HepG2 (cell line): ENCODE data around the gene C11orf68. TPM values are rescaled to one million over a fixed set of nuclear protein-coding genes. Genes with fewer than 3 reads are reported as not detected.

ENCODE experiments used
- ATF7 ChIP-seq, 2 experiments: fragments of 450-650 bp in 1 of 2; sonication (generic) in 1 of 2; formaldehyde crosslinking in 1 of 2; IDR thresholded peaks; 2 replicates each; pipeline versions ENCODE4 v1.4.0 to v1.6.1; 2016 to 2020; ENCODE audit warnings: antibody characterized with exemption in 1 of 2, mild to moderate bottlenecking in 1 of 2, missing genetic modification reagents in 1 of 2
- BHLHE40 ChIP-seq: IDR thresholded peaks from 2 replicates; pipeline ENCODE4 v1.6.1; 2011; ENCODE audit warnings: low read length, improper control_type of control experiment
- CREM ChIP-seq, 2 experiments: sonication (generic) in 1 of 2; formaldehyde crosslinking in 1 of 2; IDR thresholded peaks; 2 replicates each; pipeline versions ENCODE4 v1.4.0 to v1.6.1; 2016 to 2020; ENCODE audit warnings: antibody characterized with exemption in 1 of 2, mild to moderate bottlenecking in 1 of 2, missing genetic modification reagents in 1 of 2
- GABPB1 ChIP-seq: IDR thresholded peaks from 2 replicates; pipeline ENCODE4 v1.6.1; 2016; ENCODE audit warnings: mild to moderate bottlenecking, missing genetic modification reagents, moderate library complexity, missing compliant biosample characterization
- GLI4 ChIP-seq: sonication (generic); formaldehyde crosslinking; IDR thresholded peaks from 2 replicates; pipeline ENCODE4 v1.5.1; 2020; ENCODE audit warnings: missing genetic modification reagents, mild to moderate bottlenecking, moderate library complexity, borderline replicate concordance
- HOXA9 ChIP-seq: sonication (generic); formaldehyde crosslinking; IDR thresholded peaks from 2 replicates; pipeline ENCODE4 v1.8.1; 2022; ENCODE audit warnings: missing genetic modification reagents, mild to moderate bottlenecking, moderate library complexity, borderline replicate concordance
- IRX3 ChIP-seq: sonication (generic); formaldehyde crosslinking; IDR thresholded peaks from 2 replicates; pipeline ENCODE4 v1.8.1; 2023; ENCODE audit warnings: mild to moderate bottlenecking, low read depth, missing genetic modification reagents, borderline replicate concordance
- NCOR1 ChIP-seq: fragments of 200-600 bp; sonication (generic); IDR thresholded peaks from 2 replicates; pipeline ENCODE4 v1.7.0; 2017; ENCODE audit warnings: antibody characterized with exemption, low read length, borderline replicate concordance
- PRDM4 ChIP-seq: sonication (generic); formaldehyde crosslinking; IDR thresholded peaks from 2 replicates; pipeline ENCODE4 v1.9.0; 2021; ENCODE audit warnings: missing genetic modification reagents, borderline replicate concordance
- REPIN1 ChIP-seq: sonication (generic); formaldehyde crosslinking; IDR thresholded peaks from 2 replicates; pipeline ENCODE4 v1.8.0; 2022; ENCODE audit warnings: missing genetic modification reagents, low read depth, mild to moderate bottlenecking, borderline replicate concordance
- TERF1 ChIP-seq: sonication (generic); formaldehyde crosslinking; IDR thresholded peaks from 2 replicates; pipeline ENCODE4 v1.8.0; 2022; ENCODE audit warnings: mild to moderate bottlenecking, missing genetic modification reagents, moderate library complexity
- TRIM22 ChIP-seq: fragments of 450-650 bp; IDR thresholded peaks from 2 replicates; pipeline ENCODE4 v1.6.1; 2017
- XRCC5 ChIP-seq: fragments of 200-400 bp; formaldehyde crosslinking; optimal IDR thresholded peaks from 2 replicates; pipeline ENCODE3; 2017; ENCODE audit warnings: mild to moderate bottlenecking, low read length
- ZNF235 ChIP-seq: sonication (generic); formaldehyde crosslinking; IDR thresholded peaks from 2 replicates; pipeline ENCODE4 v1.8.1; 2023; ENCODE audit warnings: mild to moderate bottlenecking, missing genetic modification reagents, borderline replicate concordance
- ZNF251 ChIP-seq: sonication (generic); formaldehyde crosslinking; IDR thresholded peaks from 2 replicates; pipeline ENCODE4 v1.9.0; 2021; ENCODE audit warnings: mild to moderate bottlenecking, missing genetic modification reagents
- ZNF580 ChIP-seq: IDR thresholded peaks from 2 replicates; pipeline ENCODE4 v1.6.1; 2016; ENCODE audit warnings: low read depth, borderline replicate concordance
- ZNF816 ChIP-seq: sonication (generic); formaldehyde crosslinking; IDR thresholded peaks from 2 replicates; pipeline ENCODE4 v1.8.0; 2022; ENCODE audit warnings: missing genetic modification reagents, mild to moderate bottlenecking, borderline replicate concordance
- polyA plus RNA-seq, 8 experiments: library from polyadenylated mRNA; depleted of rRNA in 3 of 8; stranded (reverse) in 7 of 8; unstranded in 1 of 8; fragments of >200 nt; fragmentation: Illumina TruSeq in 4 of 8; extraction: Trizol in 4 of 8; gene quantifications; 2 replicates each; pipeline versions ENCODE4 v1.2.1 to v1.2.3, GENCODE V29; 2011 to 2016; ENCODE audit warnings: low read depth in 4 of 8, missing spikeins in 1 of 8, mixed read lengths in 1 of 8; ENCODE audit not compliant: insufficient read depth in 1 of 8
- total RNA-seq, 5 experiments: library from RNA; depleted of rRNA; stranded (reverse); fragments of >200 nt; fragmentation: Illumina TruSeq; extraction: Trizol; gene quantifications; 2 replicates each; pipeline ENCODE4 v1.2.3, GENCODE V29; 2016; ENCODE audit warnings: low read depth in 1 of 5

C11orf68 gene
- total and polyA plus RNA-seq, 2 of the 13 experiments (the other 11 are each of a cell fraction or from before 2014, with no cell fraction given) = 8.4 to 28.3 TPM

GRCh38 chr11:65891219-65892136, 27.4 kb downstream of the C11orf68 start (continued):
- TF ChIP-seq GLI4 (CRISPR knock-in tag) = no peak
- no peak for TF ChIP-seq ZNF235 (CRISPR knock-in tag)
- TF ChIP-seq IRX3 (CRISPR knock-in tag) = no peak
- no peak for TF ChIP-seq TRIM22
- no peak for TF ChIP-seq ZNF251 (CRISPR knock-in tag)
- TF ChIP-seq ZNF816 (CRISPR knock-in tag) = 0 out of 2 replicates have a peak, but pooled peaks have one; percentile 39
- peak; percentile 13 for TF ChIP-seq XRCC5
- TF ChIP-seq PRDM4 = no peak
- TF ChIP-seq TERF1 (CRISPR knock-in tag) = no peak
- TF ChIP-seq ATF7 (IDR thresholded peaks at IDR 0.05) = no peak
- no peak; the same call in 1 of the 2 replicates for TF ChIP-seq ATF7 (CRISPR knock-in tag; IDR thresholded peaks at IDR 0.05)
- TF ChIP-seq HOXA9 (CRISPR knock-in tag) = no peak; the same call in 1 of the 2 replicates
- TF ChIP-seq CREM (IDR thresholded peaks at IDR 0.05) = peak; percentile 34; the same call in 1 of the 2 replicates
- no peak for TF ChIP-seq CREM (CRISPR knock-in tag; IDR thresholded peaks at IDR 0.05)
- TF ChIP-seq GABPB1 (CRISPR knock-in tag) = peak; percentile 37; the same call in 1 of the 2 replicates
- TF ChIP-seq NCOR1 = no peak
- TF ChIP-seq REPIN1 = peak; percentile 56; the same call in 1 of the 2 replicates
- no peak for TF ChIP-seq ZNF580 (CRISPR knock-in tag)
- no peak for TF ChIP-seq BHLHE40
